ENCODE measurements around the gene LRRC43.

LRRC43 gene

GRCh38 chr12:122182887-122183587, at the start of gene LRRC43:
TSS of gene LRRC43 (plus strand) at chr12:122183123. CDS start at chr12:122183145, 22 bp downstream.
- peak within 1 kb of the TSS; percentile 37 for H3K4me3 ChIP-seq (ENCODE audit: control insufficient read depth, low read depth, low read length)
- TF ChIP-seq CTCF (conservative IDR thresholded peaks at IDR 0.05; ENCODE audit: control insufficient read depth, insufficient read depth, low read depth, low read length): no peak
- DNase-seq (ENCODE audit: low read depth): no peak

- TF ChIP-seq CTCF (conservative IDR thresholded peaks at IDR 0.05; ENCODE audit: control insufficient read depth, insufficient read depth, low read depth, low read length): no peak
- DNase-seq (ENCODE audit: low read depth): no peak
- H3K4me3 ChIP-seq (ENCODE audit: control insufficient read depth, low read depth, low read length): no peak overlapping the region
Measured at GRCh38 chr12:122133192-122133950, 49.6 kb upstream of the LRRC43 start.

GRCh38 chr12:122135437-122136031, 47.4 kb upstream of the LRRC43 start:
- TF ChIP-seq CTCF (conservative IDR thresholded peaks at IDR 0.05; ENCODE audit: control insufficient read depth, insufficient read depth, low read depth, low read length): no peak
- no peak for DNase-seq (ENCODE audit: low read depth)
- H3K4me3 ChIP-seq (ENCODE audit: control insufficient read depth, low read depth, low read length): no peak overlapping the region

GRCh38 chr12:122137229-122137628, 45.7 kb upstream of the LRRC43 start:
- DNase-seq (ENCODE audit: low read depth): no peak
- peak; percentile 3 for TF ChIP-seq CTCF (conservative IDR thresholded peaks at IDR 0.05; ENCODE audit: control insufficient read depth, insufficient read depth, low read depth, low read length)
- no peak overlapping the region for H3K4me3 ChIP-seq (ENCODE audit: control insufficient read depth, low read depth, low read length)

GRCh38 chr12:122137681-122138080, 45.2 kb upstream of the LRRC43 start:
- DNase-seq (ENCODE audit: low read depth): no peak
- H3K4me3 ChIP-seq (ENCODE audit: control insufficient read depth, low read depth, low read length): no peak overlapping the region
- no peak for TF ChIP-seq CTCF (conservative IDR thresholded peaks at IDR 0.05; ENCODE audit: control insufficient read depth, insufficient read depth, low read depth, low read length)

GRCh38 chr12:122138181-122138580, 44.7 kb upstream of the LRRC43 start:
- no peak for DNase-seq (ENCODE audit: low read depth)
- H3K4me3 ChIP-seq (ENCODE audit: control insufficient read depth, low read depth, low read length): no peak overlapping the region
- no peak for TF ChIP-seq CTCF (conservative IDR thresholded peaks at IDR 0.05; ENCODE audit: control insufficient read depth, insufficient read depth, low read depth, low read length)
